IPS-18c (cell line): ENCODE results near the gene USP9Y.

Source experiments
- H3K4me3 ChIP-seq: 2 replicates; pipeline ENCODE4 v1.7.0; 2013; ENCODE audit warnings: low read depth, mild to moderate bottlenecking, low read length, moderate library complexity; ENCODE audit not compliant: insufficient read depth
- H3K9me3 ChIP-seq: one replicate; pipeline ENCODE4 v1.6.1; 2013; ENCODE audit warnings: mild to moderate bottlenecking, low read length, moderate library complexity; ENCODE audit not compliant: control insufficient read depth, insufficient read depth

The USP9Y gene

GRCh38 chrY:12905517-12905872, 204.5 kb downstream of the USP9Y start:
- Histone ChIP-seq H3K4me3 (no peak overlapping the region), H3K9me3 (no peaks in the 10 kb centered on the region)

DNA sequence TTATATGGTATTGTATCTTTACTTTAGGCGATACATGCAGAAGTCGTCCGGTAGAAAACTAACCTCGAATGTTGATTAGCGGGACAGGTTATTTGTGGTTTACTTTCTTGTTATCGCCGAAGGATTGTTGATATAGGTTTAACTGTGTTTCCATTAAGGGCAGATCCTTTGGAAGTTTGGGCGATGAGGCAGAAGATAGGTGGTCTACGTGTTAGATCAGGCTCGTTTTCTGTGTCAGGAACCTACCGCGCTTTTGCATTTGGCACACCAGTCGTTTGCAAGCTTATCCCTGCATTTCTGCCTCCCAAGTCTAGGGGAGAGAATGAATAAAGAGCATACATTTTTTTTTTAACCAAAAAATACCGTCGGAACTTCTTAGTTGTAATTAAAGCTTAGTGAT, 204.9 kb downstream of the USP9Y start:
- no peak overlapping the region for H3K4me3 ChIP-seq

More for the DNA sequence above, 204.9 kb downstream of the USP9Y start:
- no peaks in the 10 kb centered on the region for H3K9me3 ChIP-seq
